SK-N-SH (cell line): ENCODE measurements around the gene PQBP1.

Source experiments
- MEF2A ChIP-seq: IDR thresholded peaks from 2 replicates; pipeline ENCODE4 v1.4.0; 2012; ENCODE audit warnings: low read depth, borderline replicate concordance
- TF ChIP-seq, protein P1 (sequence below): fragments of 200-600 bp; sonication (generic); IDR thresholded peaks from 2 replicates; pipeline ENCODE4 v1.6.1; 2017; ENCODE audit warnings: antibody characterized with exemption, mild to moderate bottlenecking, moderate library complexity
- TF ChIP-seq, protein P2 (sequence below): IDR thresholded peaks from 2 replicates; pipeline ENCODE4 v1.6.1; 2012; ENCODE audit warnings: mild to moderate bottlenecking, low read depth, low read length, moderate library complexity

DNA sequence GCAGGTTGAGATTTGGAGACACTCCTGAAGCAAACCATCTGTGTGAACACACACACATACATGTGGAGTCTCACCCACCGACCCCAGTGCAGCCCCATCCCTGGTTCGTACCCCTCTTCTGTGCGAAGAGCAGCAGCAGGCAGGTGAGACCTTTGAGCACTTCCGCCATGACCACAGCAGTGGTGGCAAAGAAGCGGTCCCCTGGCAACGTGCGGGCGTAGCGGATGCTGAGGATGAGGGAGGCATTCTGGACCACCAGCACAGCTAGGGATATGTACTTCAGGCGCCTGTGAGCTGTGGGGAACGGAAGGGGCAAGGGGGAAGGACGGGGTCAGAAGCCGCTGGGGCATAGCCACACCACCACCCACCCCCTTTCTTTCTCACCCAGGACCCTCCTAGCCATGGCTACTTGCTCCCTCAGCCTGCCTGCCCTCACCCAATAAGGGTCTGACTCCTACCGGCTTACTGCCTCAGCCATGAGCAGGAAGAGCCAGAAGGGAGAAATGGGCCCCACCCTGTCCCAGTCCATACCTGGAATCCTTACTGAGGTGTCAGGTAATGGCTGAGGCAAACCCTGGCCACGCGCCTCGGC lies 12.1 kb downstream of the PQBP1 start:
- TF ChIP-seq, protein P1, sequence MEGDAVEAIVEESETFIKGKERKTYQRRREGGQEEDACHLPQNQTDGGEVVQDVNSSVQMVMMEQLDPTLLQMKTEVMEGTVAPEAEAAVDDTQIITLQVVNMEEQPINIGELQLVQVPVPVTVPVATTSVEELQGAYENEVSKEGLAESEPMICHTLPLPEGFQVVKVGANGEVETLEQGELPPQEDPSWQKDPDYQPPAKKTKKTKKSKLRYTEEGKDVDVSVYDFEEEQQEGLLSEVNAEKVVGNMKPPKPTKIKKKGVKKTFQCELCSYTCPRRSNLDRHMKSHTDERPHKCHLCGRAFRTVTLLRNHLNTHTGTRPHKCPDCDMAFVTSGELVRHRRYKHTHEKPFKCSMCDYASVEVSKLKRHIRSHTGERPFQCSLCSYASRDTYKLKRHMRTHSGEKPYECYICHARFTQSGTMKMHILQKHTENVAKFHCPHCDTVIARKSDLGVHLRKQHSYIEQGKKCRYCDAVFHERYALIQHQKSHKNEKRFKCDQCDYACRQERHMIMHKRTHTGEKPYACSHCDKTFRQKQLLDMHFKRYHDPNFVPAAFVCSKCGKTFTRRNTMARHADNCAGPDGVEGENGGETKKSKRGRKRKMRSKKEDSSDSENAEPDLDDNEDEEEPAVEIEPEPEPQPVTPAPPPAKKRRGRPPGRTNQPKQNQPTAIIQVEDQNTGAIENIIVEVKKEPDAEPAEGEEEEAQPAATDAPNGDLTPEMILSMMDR = no peak
- TF ChIP-seq, protein P2, sequence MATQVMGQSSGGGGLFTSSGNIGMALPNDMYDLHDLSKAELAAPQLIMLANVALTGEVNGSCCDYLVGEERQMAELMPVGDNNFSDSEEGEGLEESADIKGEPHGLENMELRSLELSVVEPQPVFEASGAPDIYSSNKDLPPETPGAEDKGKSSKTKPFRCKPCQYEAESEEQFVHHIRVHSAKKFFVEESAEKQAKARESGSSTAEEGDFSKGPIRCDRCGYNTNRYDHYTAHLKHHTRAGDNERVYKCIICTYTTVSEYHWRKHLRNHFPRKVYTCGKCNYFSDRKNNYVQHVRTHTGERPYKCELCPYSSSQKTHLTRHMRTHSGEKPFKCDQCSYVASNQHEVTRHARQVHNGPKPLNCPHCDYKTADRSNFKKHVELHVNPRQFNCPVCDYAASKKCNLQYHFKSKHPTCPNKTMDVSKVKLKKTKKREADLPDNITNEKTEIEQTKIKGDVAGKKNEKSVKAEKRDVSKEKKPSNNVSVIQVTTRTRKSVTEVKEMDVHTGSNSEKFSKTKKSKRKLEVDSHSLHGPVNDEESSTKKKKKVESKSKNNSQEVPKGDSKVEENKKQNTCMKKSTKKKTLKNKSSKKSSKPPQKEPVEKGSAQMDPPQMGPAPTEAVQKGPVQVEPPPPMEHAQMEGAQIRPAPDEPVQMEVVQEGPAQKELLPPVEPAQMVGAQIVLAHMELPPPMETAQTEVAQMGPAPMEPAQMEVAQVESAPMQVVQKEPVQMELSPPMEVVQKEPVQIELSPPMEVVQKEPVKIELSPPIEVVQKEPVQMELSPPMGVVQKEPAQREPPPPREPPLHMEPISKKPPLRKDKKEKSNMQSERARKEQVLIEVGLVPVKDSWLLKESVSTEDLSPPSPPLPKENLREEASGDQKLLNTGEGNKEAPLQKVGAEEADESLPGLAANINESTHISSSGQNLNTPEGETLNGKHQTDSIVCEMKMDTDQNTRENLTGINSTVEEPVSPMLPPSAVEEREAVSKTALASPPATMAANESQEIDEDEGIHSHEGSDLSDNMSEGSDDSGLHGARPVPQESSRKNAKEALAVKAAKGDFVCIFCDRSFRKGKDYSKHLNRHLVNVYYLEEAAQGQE = no peak
- no peak for TF ChIP-seq MEF2A
